H1 (cell line): ENCODE results near the gene GNLY. TPM values are rescaled to one million over a fixed set of nuclear protein-coding genes. Genes with fewer than 3 reads are reported as not detected.

Experiments used
- CTCF ChIA-PET: fragments of 300-600 bp; sonication (Branson Sonifier 250); formaldehyde crosslinking; loops from one replicate; lab custom pipeline; 2021; ENCODE audit not compliant: partially characterized antibody; lab: Charles Lee
- POLR2A ChIA-PET: fragments of 300-600 bp; sonication (Branson Sonifier 250); formaldehyde crosslinking; loops from one replicate; lab custom pipeline; 2021; ENCODE audit warnings: inconsistent platforms; ENCODE audit not compliant: partially characterized antibody; lab: Charles Lee
- DNase-seq, 2 experiments: peaks; one replicate each; pipeline versions ENCODE4 v3.0.0 to v3.0.0-alpha.2; 2010 to 2022; ENCODE audit warnings: low spot score in 2 of 2, low read depth in 1 of 2, mixed read lengths in 1 of 2
- FAIRE-seq: peaks from 2 replicates; lab custom pipeline; 2011; peaks lifted over from hg19 to GRCh38; lab: Jason Lieb, UNC
- H2AFZ ChIP-seq: 2 replicates; pipeline ENCODE4 v1.8.1; 2012; ENCODE audit warnings: low read length, inconsistent platforms
- H2AK5ac ChIP-seq: 2 replicates; pipeline ENCODE4 v1.6.1; 2013; ENCODE audit warnings: low read depth, low read length
- H2BK120ac ChIP-seq: replicated peaks from 2 replicates; pipeline ENCODE3; 2013; ENCODE audit warnings: low read depth, low read length, inconsistent platforms
- H2BK12ac ChIP-seq: 2 replicates; pipeline ENCODE4 v1.6.1; 2013; ENCODE audit warnings: low read depth, low read length
- H2BK15ac ChIP-seq: 2 replicates; pipeline ENCODE4 v1.6.1; 2013; ENCODE audit warnings: low read length
- H2BK20ac ChIP-seq: 2 replicates; pipeline ENCODE4 v1.6.1; 2013; ENCODE audit warnings: low read length
- H2BK5ac ChIP-seq: 2 replicates; pipeline ENCODE4 v1.6.1; 2013; ENCODE audit warnings: low read depth, low read length
- H3K14ac ChIP-seq: 2 replicates; pipeline ENCODE4 v1.6.1; 2013; ENCODE audit warnings: inconsistent platforms; ENCODE audit not compliant: insufficient read length
- H3K18ac ChIP-seq: 2 replicates; pipeline ENCODE4 v1.6.1; 2013; ENCODE audit warnings: low read length; ENCODE audit errors: extremely low read depth
- H3K23ac ChIP-seq: 2 replicates; pipeline ENCODE4 v1.6.1; 2013; ENCODE audit warnings: inconsistent platforms; ENCODE audit not compliant: insufficient read length
- H3K23me2 ChIP-seq: 2 replicates; pipeline ENCODE4 v1.6.1; 2013; ENCODE audit warnings: low read depth, low read length
- H3K27ac ChIP-seq: 2 replicates; pipeline ENCODE4 v1.6.1; 2011; ENCODE audit warnings: low read depth, low read length, inconsistent platforms
- H3K27me3 ChIP-seq, 4 experiments: replicated peaks in 1 of 4; 1 replicate in 1 of 4; 2 replicates in 3 of 4; pipeline versions ENCODE4 v1.6.1 to v1.8.1; 2011 to 2013; ENCODE audit warnings: low read length in 3 of 4, mild to moderate bottlenecking in 3 of 4, inconsistent platforms in 2 of 4, mixed read lengths in 2 of 4, moderate library complexity in 1 of 4; ENCODE audit not compliant: control insufficient read depth in 3 of 4, insufficient read depth in 3 of 4; ENCODE audit errors: extremely low read depth in 1 of 4
- H3K36me3 ChIP-seq, 4 experiments: 2 replicates each; pipeline versions ENCODE4 v1.6.1 to v1.8.1; 2011 to 2013; ENCODE audit warnings: mild to moderate bottlenecking in 4 of 4, low read length in 3 of 4, moderate library complexity in 2 of 4, control low read depth in 1 of 4, inconsistent platforms in 1 of 4; ENCODE audit not compliant: insufficient read depth in 4 of 4, control insufficient read depth in 2 of 4
- H3K4ac ChIP-seq: replicated peaks from 2 replicates; pipeline ENCODE3; 2013; ENCODE audit warnings: low read length, low read depth, mixed read lengths, inconsistent platforms; ENCODE audit not compliant: insufficient read length
- H3K4me1 ChIP-seq, 4 experiments: replicated peaks in 1 of 4; 1 replicate in 1 of 4; 2 replicates in 3 of 4; pipeline versions ENCODE4 v1.6.1 to v1.8.1; 2011 to 2013; ENCODE audit warnings: low read length in 3 of 4, inconsistent platforms in 2 of 4, mixed read lengths in 1 of 4; ENCODE audit not compliant: insufficient read depth in 4 of 4, control insufficient read depth in 3 of 4
- H3K4me2 ChIP-seq, 2 experiments: 2 replicates each; pipeline versions ENCODE4 v1.6.1 to v1.8.1; 2011 to 2013; ENCODE audit warnings: low read depth in 2 of 2, low read length in 2 of 2, control low read depth in 1 of 2, inconsistent platforms in 1 of 2, mild to moderate bottlenecking in 1 of 2; ENCODE audit not compliant: insufficient read depth in 1 of 2
- H3K4me3 ChIP-seq, 4 experiments: fragments of 200-600, 300-600 bp in 1 of 4; sonication (generic), shearing (Covaris generic), sonication (Bioruptor Twin) in 1 of 4; 2 replicates each; pipeline versions ENCODE4 v1.5.1 to v1.8.1; 2011 to 2016; ENCODE audit warnings: low read length in 4 of 4, low read depth in 3 of 4, control low read depth in 2 of 4, inconsistent platforms in 2 of 4, mild to moderate bottlenecking in 2 of 4, mixed read lengths in 1 of 4, moderate library complexity in 1 of 4; ENCODE audit not compliant: insufficient read depth in 2 of 4; ENCODE audit errors: extremely low read depth in 1 of 4
- H3K56ac ChIP-seq: replicated peaks from 2 replicates; pipeline ENCODE3; 2013; ENCODE audit warnings: low read depth, mild to moderate bottlenecking, mixed read lengths, low read length, inconsistent platforms; ENCODE audit not compliant: insufficient read length
- H3K79me1 ChIP-seq: 2 replicates; pipeline ENCODE4 v1.6.1; 2013; ENCODE audit warnings: low read depth, low read length, control low read depth
- H3K79me2 ChIP-seq, 2 experiments: 2 replicates each; pipeline versions ENCODE4 v1.6.1 to v1.8.1; 2012 to 2013; ENCODE audit warnings: low read length in 2 of 2, mild to moderate bottlenecking in 2 of 2, inconsistent platforms in 1 of 2; ENCODE audit not compliant: insufficient read depth in 2 of 2, control insufficient read depth in 1 of 2
- H3K9ac ChIP-seq, 4 experiments: replicated peaks in 1 of 4; 1 replicate in 1 of 4; 2 replicates in 3 of 4; pipeline versions ENCODE4 v1.6.1 to v1.8.1; 2011 to 2013; ENCODE audit warnings: low read depth in 3 of 4, low read length in 3 of 4, control low read depth in 2 of 4, mild to moderate bottlenecking in 2 of 4, moderate library complexity in 2 of 4, inconsistent platforms in 1 of 4; ENCODE audit errors: extremely low read depth in 1 of 4
- H3K9me3 ChIP-seq, 2 experiments: 2 replicates each; pipeline versions ENCODE4 v1.6.1 to v1.8.1; 2012 to 2013; ENCODE audit warnings: mild to moderate bottlenecking in 2 of 2, moderate library complexity in 2 of 2, control low read depth in 1 of 2, inconsistent platforms in 1 of 2, low read depth in 1 of 2, low read length in 1 of 2, mixed read lengths in 1 of 2; ENCODE audit not compliant: insufficient read depth in 2 of 2
- H4K20me1 ChIP-seq, 2 experiments: replicated peaks in 1 of 2; 2 replicates each; pipeline versions ENCODE3 to v1.8.1; 2011 to 2013; ENCODE audit warnings: inconsistent platforms in 2 of 2, low read length in 2 of 2, mild to moderate bottlenecking in 1 of 2; ENCODE audit not compliant: insufficient read depth in 2 of 2, control insufficient read depth in 1 of 2
- H4K5ac ChIP-seq: 2 replicates; pipeline ENCODE4 v1.6.1; 2013; ENCODE audit warnings: low read length, low read depth, mixed read lengths, inconsistent platforms; ENCODE audit not compliant: insufficient read length
- H4K8ac ChIP-seq: 2 replicates; pipeline ENCODE4 v1.8.0; 2013; ENCODE audit warnings: mild to moderate bottlenecking, moderate library complexity, low read length, inconsistent platforms; ENCODE audit not compliant: insufficient read depth; ENCODE audit errors: extremely low read depth
- H4K91ac ChIP-seq: replicated peaks from 2 replicates; pipeline ENCODE3; 2013; ENCODE audit warnings: low read length, mixed read lengths, inconsistent platforms; ENCODE audit not compliant: insufficient read length
- CTBP2 ChIP-seq: IDR thresholded peaks from 2 replicates; pipeline ENCODE4 v1.7.0; 2011; ENCODE audit warnings: borderline replicate concordance, mild to moderate bottlenecking, moderate library complexity, mixed read lengths, low read length; ENCODE audit not compliant: insufficient read depth, insufficient read length
- NRF1 ChIP-seq: IDR thresholded peaks from 2 replicates; pipeline ENCODE4 v1.6.1; 2011; ENCODE audit warnings: mild to moderate bottlenecking, low read depth, low read length, improper control_type of control experiment
- POLR2A ChIP-seq, 2 experiments: IDR thresholded peaks; 1 replicate in 1 of 2; 2 replicates in 1 of 2; pipeline ENCODE4 v1.6.1; 2011; ENCODE audit warnings: low read depth in 2 of 2, low read length in 2 of 2, mild to moderate bottlenecking in 2 of 2; ENCODE audit errors: control extremely low read depth in 1 of 2
- POLR2AphosphoS5 ChIP-seq: IDR thresholded peaks from 2 replicates; pipeline ENCODE4 v1.6.1; 2011; ENCODE audit warnings: low read depth, low read length
- SP2 ChIP-seq: IDR thresholded peaks from 2 replicates; pipeline ENCODE4 v1.6.1; 2012; ENCODE audit warnings: mild to moderate bottlenecking, low read length, inconsistent platforms
- ZNF274 ChIP-seq: IDR thresholded peaks from 2 replicates; pipeline ENCODE4 v1.7.0; 2012; ENCODE audit warnings: low read length, borderline replicate concordance; ENCODE audit errors: extremely low read depth
- WGBS, 2 experiments: shearing (Covaris generic) in 1 of 2; methylation state at CpG; one replicate each; pipeline versions ENCODE4 v1.1.6 to v1.1.7; 2013 to 2015; ENCODE audit warnings: low lambda C conversion rate in 2 of 2, mixed read lengths in 2 of 2, inconsistent platforms in 1 of 2, low coverage in 1 of 2, missing lambda C conversion rate in 1 of 2; ENCODE audit not compliant: insufficient replicate concordance in 2 of 2, insufficient coverage in 1 of 2, insufficient read length in 1 of 2; ENCODE audit errors: extremely low coverage in 1 of 2, missing lambda C conversion rate in 1 of 2; 5-methylcytosine and 5-hydroxymethylcytosine counted together
- polyA plus RNA-seq, 7 experiments: library from polyadenylated mRNA; depleted of rRNA in 3 of 7; stranded (reverse) in 5 of 7; unstranded in 2 of 7; fragments of >200 nt in 5 of 7; fragments of 200-250 nt in 2 of 7; gene quantifications; 1 replicate in 5 of 7; 2 replicates in 1 of 7; 4 replicates in 1 of 7; pipeline versions ENCODE4 v1.2.1 to v1.2.3, GENCODE V29; 2011 to 2013; ENCODE audit warnings: missing spikeins in 2 of 7, mixed read lengths in 2 of 7
- total RNA-seq: library from RNA; stranded (reverse); fragmentation: NEBNext Ultra II Directional; extraction: Animal tissue kit (Norgen Biotek cat#: 25700); gene quantifications from 2 replicates; pipeline ENCODE4 v1.2.1, GENCODE V29; 2021
- TF ChIP-seq, protein P1 (sequence below): IDR thresholded peaks from 2 replicates; pipeline ENCODE4 v1.6.1; 2012; ENCODE audit warnings: low read length, inconsistent platforms

GNLY gene
- total and polyA plus RNA-seq, 2 of the 8 experiments (the other 6 are each of a cell fraction or from before 2014, with no cell fraction given): 0.03 TPM; not detected in 1

DNA sequence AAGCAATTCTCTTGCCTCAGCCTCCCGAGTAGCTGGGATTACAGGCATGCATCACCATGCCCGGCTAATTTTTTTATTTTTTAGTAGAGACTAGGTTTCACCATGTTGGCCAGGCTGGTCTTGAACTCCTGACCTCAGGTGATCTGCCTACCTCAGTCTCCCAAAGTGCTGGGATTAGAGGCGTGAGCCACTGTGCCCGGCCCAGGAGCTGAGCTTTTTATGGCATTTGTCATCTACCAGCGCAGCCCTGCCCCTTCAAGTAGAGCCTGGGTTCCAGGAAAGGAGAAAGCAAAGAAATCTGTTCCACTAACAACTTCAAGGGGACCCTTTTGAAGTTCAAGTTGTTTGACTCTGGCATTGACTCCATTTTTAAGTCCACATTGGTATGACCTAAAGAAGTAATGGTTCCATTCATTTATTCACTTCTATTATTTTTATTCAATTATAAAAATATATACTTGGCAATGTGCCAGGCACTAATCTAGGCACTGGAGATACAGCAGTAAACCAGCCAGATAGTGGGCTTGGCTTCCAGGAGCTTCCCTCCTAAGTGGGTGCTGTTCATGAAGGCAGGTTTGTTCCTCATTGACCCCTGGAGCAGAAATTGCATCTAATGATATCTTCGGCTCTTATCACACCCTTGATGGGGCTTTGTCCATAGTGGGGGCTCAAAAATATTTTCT lies 18.2 kb upstream of the GNLY start:
- ChIA-PET CTCF (interaction anchor here (0.5 to 1.8 kb wide), 9 partner anchors 10 to 138 kb away, joined by 3 to 6 read pairs (median 4); no protein-coding TSS in a partner anchor), POLR2A (interaction anchor here (1.3 to 3.1 kb wide), 3 partner anchors 16 to 71 kb away, joined by 3 to 9 read pairs (median 4); no protein-coding TSS in a partner anchor)
- Histone ChIP-seq H3K14ac (no peak overlapping the region), H2BK20ac (no peak overlapping the region), H4K20me1 (no peaks in the 10 kb centered on the region), H3K9me3 (no peaks in the 10 kb centered on the region), H2BK5ac (no peak overlapping the region), H3K36me3 (no peaks in the 10 kb centered on the region), H3K23ac (no peak overlapping the region), H3K4me3 (no peak overlapping the region), H3K27ac (no peak overlapping the region), H3K56ac (no peak overlapping the region), H3K4ac (no peak overlapping the region), H2BK120ac (no peak overlapping the region), H3K23me2 (no peaks in the 10 kb centered on the region), H2AK5ac (no peak overlapping the region), H2BK15ac (no peak overlapping the region), H4K91ac (no peak overlapping the region), H3K4me2 (no peak overlapping the region), H3K9ac (no peak overlapping the region), H3K79me1 (no peaks in the 10 kb centered on the region), H2AFZ (no peak overlapping the region), H3K27me3 (no peaks in the 10 kb centered on the region; a peak in 1 of 7 replicates), H3K79me2 (no peaks in the 10 kb centered on the region), H3K4me1 (peaks cover 0 to 7% (median 1%) of the 10 kb centered on the region in 4 experiments; a peak in 2 of 7 replicates), H4K8ac (no peak overlapping the region), H2BK12ac (no peak overlapping the region), H3K18ac (no peak overlapping the region), H4K5ac (no peak overlapping the region)
- FAIRE-seq: no peak
- DNase-seq: no peak
- 79% methylated on average over 6 of the region's 6 CpGs; no CpG with 5 or more reads in 1 of the 2 experiments for WGBS, 2 experiments
- TF ChIP-seq, protein P1, sequence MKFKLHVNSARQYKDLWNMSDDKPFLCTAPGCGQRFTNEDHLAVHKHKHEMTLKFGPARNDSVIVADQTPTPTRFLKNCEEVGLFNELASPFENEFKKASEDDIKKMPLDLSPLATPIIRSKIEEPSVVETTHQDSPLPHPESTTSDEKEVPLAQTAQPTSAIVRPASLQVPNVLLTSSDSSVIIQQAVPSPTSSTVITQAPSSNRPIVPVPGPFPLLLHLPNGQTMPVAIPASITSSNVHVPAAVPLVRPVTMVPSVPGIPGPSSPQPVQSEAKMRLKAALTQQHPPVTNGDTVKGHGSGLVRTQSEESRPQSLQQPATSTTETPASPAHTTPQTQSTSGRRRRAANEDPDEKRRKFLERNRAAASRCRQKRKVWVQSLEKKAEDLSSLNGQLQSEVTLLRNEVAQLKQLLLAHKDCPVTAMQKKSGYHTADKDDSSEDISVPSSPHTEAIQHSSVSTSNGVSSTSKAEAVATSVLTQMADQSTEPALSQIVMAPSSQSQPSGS: no peak
- TF ChIP-seq SP2: no peak
- no peak for TF ChIP-seq CTBP2
- no peak for TF ChIP-seq POLR2AphosphoS5
- no peak for TF ChIP-seq ZNF274
- no peak for TF ChIP-seq NRF1
- TF ChIP-seq POLR2A (IDR thresholded peaks at IDR 0.05; ENCODE audit: control extremely low read depth in 1 of 2, low read depth in 2 of 2, low read length in 2 of 2): no peak
